IPS DF 6.9 (cell line): ENCODE measurements around the gene SLC26A9.

Experiments used
- DNase-seq: peaks from one replicate; pipeline ENCODE4 v3.0.0-alpha.2; 2013; ENCODE audit warnings: low read depth, low spot score
- H3K27ac ChIP-seq: one replicate; pipeline ENCODE4 v1.5.1; 2013; ENCODE audit warnings: low read length, control low read depth
- H3K27me3 ChIP-seq: 2 replicates; pipeline ENCODE4 v1.6.1; 2013; ENCODE audit warnings: mild to moderate bottlenecking, low read length; ENCODE audit not compliant: control insufficient read depth, insufficient read depth
- H3K36me3 ChIP-seq: 2 replicates; pipeline ENCODE4 v1.6.1; 2013; ENCODE audit warnings: low read length; ENCODE audit not compliant: control insufficient read depth, insufficient read depth
- H3K4me1 ChIP-seq: 2 replicates; pipeline ENCODE4 v1.6.1; 2013; ENCODE audit warnings: low read length; ENCODE audit not compliant: control insufficient read depth, insufficient read depth
- H3K4me3 ChIP-seq: 2 replicates; pipeline ENCODE4 v1.5.1; 2013; ENCODE audit warnings: mild to moderate bottlenecking, low read length
- H3K9me3 ChIP-seq: 2 replicates; pipeline ENCODE4 v1.6.1; 2013; ENCODE audit warnings: low read length, inconsistent platforms; ENCODE audit not compliant: control insufficient read depth, insufficient read depth
- WGBS: extraction: QIAGEN DNeasy Blood & Tissue Kit; methylation state at CpG from one replicate; pipeline ENCODE4 v1.1.7; 2013; ENCODE audit warnings: mixed read lengths, missing lambda C conversion rate; ENCODE audit not compliant: insufficient read length, insufficient coverage; 5-methylcytosine and 5-hydroxymethylcytosine counted together

Gene SLC26A9

DNA sequence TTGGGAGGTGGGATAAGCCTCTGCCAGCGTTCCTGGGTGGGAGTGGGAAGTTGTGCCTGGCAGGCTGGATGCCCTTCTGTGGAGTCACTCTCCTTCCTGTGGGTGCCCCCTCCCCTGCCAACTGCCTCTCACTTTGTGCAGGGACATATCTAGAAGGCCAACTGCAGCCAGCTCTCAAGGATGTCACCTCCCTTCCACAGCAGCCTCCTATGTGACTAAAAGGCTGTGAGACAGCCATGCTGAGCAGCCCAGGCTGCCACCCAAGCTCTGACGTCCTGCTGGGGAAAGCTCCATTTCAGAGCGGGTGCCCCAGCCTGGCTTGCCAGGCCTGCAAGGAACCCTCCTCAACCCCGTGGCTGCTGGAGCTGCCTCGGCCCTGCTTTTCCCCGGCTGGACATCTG is 19.6 kb upstream of the SLC26A9 start:
- no peak overlapping the region for H3K4me3 ChIP-seq
- no peaks in the 10 kb centered on the region for H3K36me3 ChIP-seq
- no peaks in the 10 kb centered on the region for H3K27me3 ChIP-seq
- no peaks in the 10 kb centered on the region for H3K9me3 ChIP-seq
- no peak for DNase-seq
- WGBS: no CpG with 5 or more reads among the region's 6 CpGs
- no peak overlapping the region for H3K27ac ChIP-seq
- peaks cover 2% of the 10 kb centered on the region; the same call in 1 of the 2 replicates for H3K4me1 ChIP-seq

DNA sequence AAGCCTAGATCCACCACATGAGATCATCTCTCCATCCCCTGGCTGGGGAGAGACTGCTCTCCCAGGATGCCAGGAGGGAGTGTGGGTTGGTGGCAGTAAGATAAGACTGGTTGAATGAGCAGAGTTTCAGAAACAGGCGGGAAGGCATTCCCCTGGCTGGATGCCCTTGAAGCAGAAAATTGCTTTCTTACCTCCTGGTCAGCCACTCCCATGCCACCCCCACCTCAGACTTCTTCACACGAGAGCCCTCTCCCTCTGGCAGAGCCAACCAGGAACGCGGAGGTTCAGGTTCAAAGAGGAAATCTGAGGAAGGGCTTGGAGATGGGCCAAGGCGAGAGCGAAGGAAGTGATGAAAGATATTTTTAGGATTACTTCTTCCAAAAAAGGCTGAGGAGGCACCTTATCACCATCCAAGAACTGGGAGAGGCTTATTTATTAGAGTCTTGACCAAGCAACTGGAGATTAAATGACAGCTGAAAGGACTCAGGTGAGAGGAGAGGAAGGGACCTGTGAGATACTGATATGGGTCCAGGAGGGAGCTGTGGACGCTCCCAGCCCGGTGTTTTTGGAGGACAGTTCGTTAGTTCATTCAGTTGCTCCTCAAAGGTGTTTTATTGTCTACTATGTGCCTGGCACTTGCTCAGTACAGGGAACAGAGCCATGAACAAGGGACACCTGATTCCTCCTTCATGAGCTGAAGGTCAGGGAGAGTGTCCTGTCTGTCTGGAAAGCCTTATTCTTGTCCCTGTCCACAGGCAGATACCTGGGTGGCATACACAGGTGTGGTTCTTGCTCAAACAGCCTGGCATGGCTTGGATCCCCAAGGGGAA is 18.9 kb upstream of the SLC26A9 start:
- H3K4me3 ChIP-seq: no peak overlapping the region
- no peak for DNase-seq
- WGBS: no CpG with 5 or more reads among the region's 9 CpGs

GRCh38 chr1:205961405-205961804 is 18.1 kb upstream of the SLC26A9 start:
- Histone ChIP-seq H3K27me3 (no peaks in the 10 kb centered on the region), H3K4me1 (peaks cover 2% of the 10 kb centered on the region; the same call in 1 of the 2 replicates), H3K36me3 (no peaks in the 10 kb centered on the region), H3K4me3 (no peak overlapping the region), H3K9me3 (no peaks in the 10 kb centered on the region), H3K27ac (no peak overlapping the region)
- WGBS: no CpG with 5 or more reads among the region's 2 CpGs
- DNase-seq: no peak

More for the DNA sequence above, 18.9 kb upstream of the SLC26A9 start:
- H3K4me1 ChIP-seq: peaks cover 2% of the 10 kb centered on the region; the same call in 1 of the 2 replicates
- no peaks in the 10 kb centered on the region for H3K27me3 ChIP-seq
- no peak overlapping the region for H3K27ac ChIP-seq
- no peaks in the 10 kb centered on the region for H3K36me3 ChIP-seq
- no peaks in the 10 kb centered on the region for H3K9me3 ChIP-seq

DNA sequence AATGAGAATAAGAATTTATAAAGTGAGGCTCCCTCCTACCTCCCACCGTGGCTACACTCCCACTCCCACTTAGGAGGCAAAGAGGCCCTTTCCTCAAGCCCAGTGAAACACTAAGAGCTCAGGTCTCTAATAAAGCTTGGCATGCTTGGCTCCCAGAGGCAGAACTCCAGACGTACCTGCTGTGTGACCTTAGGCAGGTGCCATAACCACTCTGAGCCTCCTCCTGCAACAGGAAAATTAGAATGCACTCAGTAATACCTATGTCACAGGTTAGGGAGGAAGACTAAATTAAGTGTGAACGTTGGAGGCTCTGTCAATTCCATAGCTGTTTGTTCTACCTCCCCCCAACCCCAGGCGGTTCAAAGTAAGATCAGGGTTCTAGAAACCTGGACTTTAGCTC is 16.5 kb upstream of the SLC26A9 start:
- H3K4me1 ChIP-seq: peaks cover 2% of the 10 kb centered on the region; the same call in 1 of the 2 replicates
- H3K27me3 ChIP-seq: no peaks in the 10 kb centered on the region
- WGBS: no CpG with 5 or more reads among the region's 4 CpGs

GRCh38 chr1:205955499-205955898 is 12.2 kb upstream of the SLC26A9 start:
- Histone ChIP-seq H3K36me3 (no peaks in the 10 kb centered on the region), H3K27me3 (no peaks in the 10 kb centered on the region), H3K4me1 (no peaks in the 10 kb centered on the region; the same call in 1 of the 2 replicates), H3K4me3 (no peak overlapping the region), H3K27ac (no peak overlapping the region), H3K9me3 (no peaks in the 10 kb centered on the region)
- no CpG with 5 or more reads among the region's 1 CpG for WGBS
- no peak for DNase-seq

More for the DNA sequence above, 16.5 kb upstream of the SLC26A9 start:
- no peak overlapping the region for H3K4me3 ChIP-seq
- DNase-seq: no peak
- H3K9me3 ChIP-seq: no peaks in the 10 kb centered on the region
- H3K36me3 ChIP-seq: no peaks in the 10 kb centered on the region
- H3K27ac ChIP-seq: no peak overlapping the region

GRCh38 chr1:205954819-205955404 is 11.7 kb upstream of the SLC26A9 start:
- WGBS: no CpG with 5 or more reads among the region's 11 CpGs
- H3K4me3 ChIP-seq: no peak overlapping the region
- no peak for DNase-seq
- H3K36me3 ChIP-seq: no peaks in the 10 kb centered on the region
- no peak overlapping the region for H3K27ac ChIP-seq
- H3K27me3 ChIP-seq: no peaks in the 10 kb centered on the region
- H3K4me1 ChIP-seq: no peaks in the 10 kb centered on the region; the same call in 1 of the 2 replicates
- H3K9me3 ChIP-seq: no peaks in the 10 kb centered on the region

GRCh38 chr1:205951746-205952145 is 8.5 kb upstream of the SLC26A9 start:
- Histone ChIP-seq H3K27me3 (no peaks in the 10 kb centered on the region), H3K36me3 (no peaks in the 10 kb centered on the region), H3K4me1 (no peaks in the 10 kb centered on the region; the same call in 1 of the 2 replicates), H3K4me3 (no peak overlapping the region), H3K9me3 (no peaks in the 10 kb centered on the region), H3K27ac (no peak overlapping the region)
- no peak for DNase-seq
- WGBS: no CpG with 5 or more reads among the region's 1 CpG

GRCh38 chr1:205950826-205951549 is 7.7 kb upstream of the SLC26A9 start:
- DNase-seq: no peak

DNA sequence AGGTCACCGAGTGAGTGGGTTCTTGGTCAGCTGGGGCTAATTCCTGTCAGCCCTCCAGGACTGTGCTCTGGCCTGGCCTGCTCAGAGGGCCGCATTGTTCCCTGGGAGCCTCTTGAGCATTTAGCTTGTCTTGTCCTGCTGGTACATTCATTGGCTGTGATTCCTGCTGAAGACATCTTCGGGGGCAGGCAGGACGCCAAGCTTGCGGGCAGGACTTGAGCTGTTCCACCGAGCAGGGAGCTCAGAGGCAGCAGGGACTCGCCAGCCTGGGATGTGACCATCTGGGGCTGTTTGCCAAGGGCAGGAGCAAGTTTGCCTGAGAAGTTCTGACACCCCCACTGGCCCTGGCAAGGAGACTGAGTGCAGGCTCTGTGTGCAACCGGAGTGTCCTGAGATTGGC is 7.0 kb upstream of the SLC26A9 start:
- no peaks in the 10 kb centered on the region; the same call in 1 of the 2 replicates for H3K4me1 ChIP-seq

More at GRCh38 chr1:205950826-205951549, 7.7 kb upstream of the SLC26A9 start:
- no CpG with 5 or more reads among the region's 7 CpGs for WGBS
- Histone ChIP-seq H3K36me3 (no peaks in the 10 kb centered on the region), H3K4me1 (no peaks in the 10 kb centered on the region; the same call in 1 of the 2 replicates), H3K4me3 (no peak overlapping the region), H3K9me3 (no peaks in the 10 kb centered on the region), H3K27ac (no peak overlapping the region), H3K27me3 (no peaks in the 10 kb centered on the region)

GRCh38 chr1:205949753-205950152 is 6.5 kb upstream of the SLC26A9 start:
- H3K9me3 ChIP-seq: no peaks in the 10 kb centered on the region
- no CpG with 5 or more reads among the region's 1 CpG for WGBS
- H3K27ac ChIP-seq: no peak overlapping the region
- H3K4me3 ChIP-seq: no peak overlapping the region
- H3K4me1 ChIP-seq: no peaks in the 10 kb centered on the region; the same call in 1 of the 2 replicates
- H3K36me3 ChIP-seq: no peaks in the 10 kb centered on the region
- no peak for DNase-seq
- H3K27me3 ChIP-seq: no peaks in the 10 kb centered on the region

More for the DNA sequence above, 7.0 kb upstream of the SLC26A9 start:
- Histone ChIP-seq H3K27me3 (no peaks in the 10 kb centered on the region), H3K9me3 (no peaks in the 10 kb centered on the region), H3K36me3 (no peaks in the 10 kb centered on the region), H3K27ac (no peak overlapping the region), H3K4me3 (no peak overlapping the region)
- no peak for DNase-seq
- WGBS: no CpG with 5 or more reads among the region's 8 CpGs
